ENCODE data around the gene MRPL52. TPM values are rescaled to one million over a fixed set of nuclear protein-coding genes. Genes with fewer than 3 reads are reported as not detected.
"Not testable (repeated sequence)": the region's sequence is repeated elsewhere in the genome, so short reads cannot be mapped to it uniquely, and the experiment has no call there.

MRPL52 gene
- total RNA-seq, 1 donor: 69.9 TPM

- H3K4me3 ChIP-seq (ENCODE audit: low read depth, low read length): no peak overlapping the region
- no peak for DNase-seq (ENCODE audit: low read depth)
- no peak for TF ChIP-seq CTCF (IDR thresholded peaks at IDR 0.05; ENCODE audit: insufficient read depth, low read length)
Measured at GRCh38 chr14:22800346-22800745, 29.3 kb upstream of the MRPL52 start.

- no peak for DNase-seq (ENCODE audit: low read depth)
- no peak for TF ChIP-seq CTCF (IDR thresholded peaks at IDR 0.05; ENCODE audit: insufficient read depth, low read length)
- no peak overlapping the region for H3K4me3 ChIP-seq (ENCODE audit: low read depth, low read length)
Measured at GRCh38 chr14:22801716-22802115, 28.0 kb upstream of the MRPL52 start.

- DNase-seq (ENCODE audit: low read depth): no peak
- H3K4me3 ChIP-seq (ENCODE audit: low read depth, low read length): no peak overlapping the region
- TF ChIP-seq CTCF (IDR thresholded peaks at IDR 0.05; ENCODE audit: insufficient read depth, low read length): no peak
Measured at GRCh38 chr14:22802860-22803686, 26.6 kb upstream of the MRPL52 start.

GRCh38 chr14:22803687-22803974 is 26.1 kb upstream of the MRPL52 start:
- no peak overlapping the region for H3K4me3 ChIP-seq (ENCODE audit: low read depth, low read length)
- TF ChIP-seq CTCF (IDR thresholded peaks at IDR 0.05; ENCODE audit: insufficient read depth, low read length): no peak
- DNase-seq (ENCODE audit: low read depth): no peak

GRCh38 chr14:22805235-22805634 is 24.5 kb upstream of the MRPL52 start:
- H3K4me3 ChIP-seq (ENCODE audit: low read depth, low read length); DNase-seq (ENCODE audit: low read depth): not testable (repeated sequence)

- TF ChIP-seq CTCF (IDR thresholded peaks at IDR 0.05; ENCODE audit: insufficient read depth, low read length): no peak
- no peak for DNase-seq (ENCODE audit: low read depth)
Measured at GRCh38 chr14:22807432-22808087, 22.1 kb upstream of the MRPL52 start.

GRCh38 chr14:22808388-22809209 is 21.1 kb upstream of the MRPL52 start:
- TF ChIP-seq CTCF (IDR thresholded peaks at IDR 0.05; ENCODE audit: insufficient read depth, low read length): no peak
- H3K4me3 ChIP-seq (ENCODE audit: low read depth, low read length): no peak overlapping the region
- no peak for DNase-seq (ENCODE audit: low read depth)

More at GRCh38 chr14:22807432-22808087, 22.1 kb upstream of the MRPL52 start:
- H3K4me3 ChIP-seq (ENCODE audit: low read depth, low read length): no peak overlapping the region
